Osteocyte (in vitro differentiated cells): Measurements from ENCODE around the gene TRMT112. TPM values are rescaled to one million over a fixed set of nuclear protein-coding genes. Genes with fewer than 3 reads are reported as not detected.

ENCODE experiments used
- DNase-seq: peaks from one replicate; pipeline ENCODE4 v3.0.0; 2021; ENCODE audit warnings: mixed read lengths; ENCODE audit not compliant: unreplicated experiment; ENCODE audit errors: extremely low spot score
- H3K27ac Mint-ChIP-seq: one replicate; pipeline ENCODE4 v1.8.0; 2021; ENCODE audit warnings: mild to moderate bottlenecking, mixed read lengths; ENCODE audit not compliant: unreplicated experiment
- H3K27me3 Mint-ChIP-seq: one replicate; pipeline ENCODE4 v1.8.0; 2021; ENCODE audit warnings: mixed read lengths; ENCODE audit not compliant: unreplicated experiment
- H3K36me3 Mint-ChIP-seq: one replicate; pipeline ENCODE4 v1.8.0; 2021; ENCODE audit warnings: mixed read lengths; ENCODE audit not compliant: unreplicated experiment
- H3K4me1 Mint-ChIP-seq: one replicate; pipeline ENCODE4 v1.8.0; 2021; ENCODE audit warnings: mixed read lengths; ENCODE audit not compliant: unreplicated experiment
- H3K4me3 Mint-ChIP-seq: one replicate; pipeline ENCODE4 v1.8.0; 2021; ENCODE audit warnings: mild to moderate bottlenecking, moderate library complexity, mixed read lengths; ENCODE audit not compliant: unreplicated experiment
- H3K9me3 Mint-ChIP-seq: one replicate; pipeline ENCODE4 v1.8.0; 2021; ENCODE audit warnings: mixed read lengths; ENCODE audit not compliant: unreplicated experiment
- microRNA-seq: library from miRNA; unstranded; fragments of <30 nt; microRNA quantifications from one replicate; pipeline ENCODE4 v1.1.0, GENCODE V29; 2020; ENCODE audit not compliant: unreplicated experiment
- total RNA-seq: library from RNA; stranded (reverse); gene quantifications from 2 replicates; pipeline ENCODE4 v1.2.1, GENCODE V29; 2021
- TF ChIP-seq, protein P1 (sequence below): fragments of 200-600 bp; sonication (generic); IDR thresholded peaks from 2 replicates; pipeline ENCODE4 v1.5.0; 2021; ENCODE audit warnings: antibody characterized with exemption, mild to moderate bottlenecking, moderate library complexity

TRMT112 gene
- total RNA-seq, 1 donor from 2014 or later = 159 TPM

DNA sequence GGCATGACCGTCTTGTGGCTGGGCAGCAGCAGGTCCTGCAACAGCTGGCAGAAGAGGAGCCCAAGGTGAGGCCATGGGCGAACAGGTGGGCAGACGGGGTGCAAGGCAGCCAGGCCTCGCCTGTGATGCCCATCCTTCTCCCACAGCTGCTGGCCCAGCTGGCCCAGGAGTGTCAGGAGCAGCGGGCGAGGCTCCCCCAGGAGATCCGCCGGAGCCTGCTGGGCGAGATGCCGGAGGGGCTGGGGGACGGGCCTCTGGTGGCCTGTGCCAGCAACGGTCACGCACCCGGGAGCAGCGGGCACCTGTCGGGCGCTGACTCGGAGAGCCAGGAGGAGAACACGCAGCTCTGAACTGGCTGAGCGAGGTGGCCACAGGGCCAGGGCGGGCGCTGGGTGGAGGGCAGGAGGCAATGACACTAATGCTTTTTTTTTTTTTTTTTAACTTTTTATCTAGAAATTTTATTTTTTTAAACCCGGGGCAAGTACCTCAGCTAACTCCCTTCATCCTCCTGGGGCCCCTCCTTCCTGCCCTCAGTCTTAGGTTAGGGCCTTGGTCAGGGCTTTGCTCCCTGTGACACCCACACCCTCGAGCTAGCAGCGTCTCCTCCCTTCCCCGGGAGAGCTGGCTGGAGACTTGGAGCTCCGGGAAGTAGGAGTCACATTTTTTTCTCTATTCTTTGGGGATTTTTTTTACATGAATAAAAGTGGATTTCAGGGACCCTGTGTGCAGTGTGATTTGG, 50.0 kb downstream of the TRMT112 start:
- H3K4me3 Mint-ChIP-seq = no peak overlapping the region
- TF ChIP-seq, protein P1, sequence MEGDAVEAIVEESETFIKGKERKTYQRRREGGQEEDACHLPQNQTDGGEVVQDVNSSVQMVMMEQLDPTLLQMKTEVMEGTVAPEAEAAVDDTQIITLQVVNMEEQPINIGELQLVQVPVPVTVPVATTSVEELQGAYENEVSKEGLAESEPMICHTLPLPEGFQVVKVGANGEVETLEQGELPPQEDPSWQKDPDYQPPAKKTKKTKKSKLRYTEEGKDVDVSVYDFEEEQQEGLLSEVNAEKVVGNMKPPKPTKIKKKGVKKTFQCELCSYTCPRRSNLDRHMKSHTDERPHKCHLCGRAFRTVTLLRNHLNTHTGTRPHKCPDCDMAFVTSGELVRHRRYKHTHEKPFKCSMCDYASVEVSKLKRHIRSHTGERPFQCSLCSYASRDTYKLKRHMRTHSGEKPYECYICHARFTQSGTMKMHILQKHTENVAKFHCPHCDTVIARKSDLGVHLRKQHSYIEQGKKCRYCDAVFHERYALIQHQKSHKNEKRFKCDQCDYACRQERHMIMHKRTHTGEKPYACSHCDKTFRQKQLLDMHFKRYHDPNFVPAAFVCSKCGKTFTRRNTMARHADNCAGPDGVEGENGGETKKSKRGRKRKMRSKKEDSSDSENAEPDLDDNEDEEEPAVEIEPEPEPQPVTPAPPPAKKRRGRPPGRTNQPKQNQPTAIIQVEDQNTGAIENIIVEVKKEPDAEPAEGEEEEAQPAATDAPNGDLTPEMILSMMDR = no peak
- peaks cover 26% of the 10 kb centered on the region for H3K4me1 Mint-ChIP-seq
- H3K27ac Mint-ChIP-seq = peak overlapping the region; percentile 99
- DNase-seq = no peak
- H3K9me3 Mint-ChIP-seq = no peaks in the 10 kb centered on the region
- H3K36me3 Mint-ChIP-seq = peaks cover 4% of the 10 kb centered on the region
- no peaks in the 10 kb centered on the region for H3K27me3 Mint-ChIP-seq

Small RNA genes lying within 50 kb of the gene (microRNA-seq; reads per million reads assigned to microRNA genes)
- not detected for gene MIR7155

Other genes starting within 250 kb of the TRMT112 start
- 22.3 and 29.6 TPM in 2 replicates for gene MACROD1, start 151.4 kb downstream of the TRMT112 start, total RNA-seq
- 109 and 115 TPM in 2 replicates for gene STIP1, start 131.4 kb downstream of the TRMT112 start, total RNA-seq
- gene FERMT3, start 110.8 kb downstream of the TRMT112 start, total RNA-seq = 0.94 and 1.4 TPM in 2 replicates
- gene TRPT1, start 91.4 kb downstream of the TRMT112 start, total RNA-seq = 39.2 and 39.7 TPM in 2 replicates
- 43.7 and 46.8 TPM in 2 replicates for gene NUDT22, start 91.3 kb downstream of the TRMT112 start, total RNA-seq
- 46.5 and 49.9 TPM in 2 replicates for gene DNAJC4, start 87.0 kb downstream of the TRMT112 start, total RNA-seq
- gene VEGFB, start 83.0 kb downstream of the TRMT112 start, total RNA-seq = 205 and 217 TPM in 2 replicates
- gene FKBP2, start 76.5 kb downstream of the TRMT112 start, total RNA-seq = 52.9 and 54.7 TPM in 2 replicates
- 270 and 286 TPM in 2 replicates for gene PPP1R14B, start 70.6 kb downstream of the TRMT112 start, total RNA-seq
- 30.2 and 32.0 TPM in 2 replicates for gene PLCB3, start 66.0 kb downstream of the TRMT112 start, total RNA-seq
- 68.3 and 73.6 TPM in 2 replicates for gene BAD, start 32.9 kb downstream of the TRMT112 start, total RNA-seq
- 68.0 and 71.4 TPM in 2 replicates for gene GPR137, start 31.7 kb downstream of the TRMT112 start, total RNA-seq
- gene KCNK4, start 26.3 kb downstream of the TRMT112 start, total RNA-seq = 0.39 and 0.43 TPM in 2 replicates
- not detected in 2 replicates for gene CATSPERZ, start 17.2 kb downstream of the TRMT112 start, total RNA-seq
- 32.7 and 37.4 TPM in 2 replicates for gene ESRRA, start 12.0 kb downstream of the TRMT112 start, total RNA-seq
- gene PRDX5, start 562 bp upstream of the TRMT112 start, total RNA-seq = 215 and 217 TPM in 2 replicates
- 0.30 TPM in 1 of 2 replicates, not detected in the other for gene CCDC88B, start 22.6 kb upstream of the TRMT112 start, total RNA-seq
- gene RPS6KA4, start 41.6 kb upstream of the TRMT112 start, total RNA-seq = 33.7 and 35.9 TPM in 2 replicates
- not detected in 2 replicates for gene SLC22A11, start 238.4 kb upstream of the TRMT112 start, total RNA-seq